ENCODE results near the gene CAP1. TPM values are rescaled to one million over a fixed set of nuclear protein-coding genes. Genes with fewer than 3 reads are reported as not detected.

Gene CAP1
- total RNA-seq, 2 donors from 2014 or later, result 315 to 409 TPM

GRCh38 chr1:40045182-40045581 is 4.7 kb downstream of the CAP1 start:
- no peak for TF ChIP-seq CTCF (IDR thresholded peaks at IDR 0.05)
- H3K9me3 ChIP-seq, result no peaks in the 10 kb centered on the region
- no peak for ATAC-seq (ENCODE audit: insufficient number of reproducible peaks, low FRiP score, low read depth)
- peak overlapping the region in 1 of 2 donors; percentile 44 for H3K27ac ChIP-seq
- H3K27me3 ChIP-seq (replicated peaks; ENCODE audit: insufficient read depth), result no peaks in the 10 kb centered on the region
- no peak for DNase-seq (ENCODE audit: low spot score)
- H3K4me1 ChIP-seq (ENCODE audit: control insufficient read depth in 1 of 2, low read depth in 2 of 2), result peaks cover 63 to 86% of the 10 kb centered on the region in 2 donors
- H3K36me3 ChIP-seq, result no peaks in the 10 kb centered on the region
- no peak overlapping the region for H3K4me3 ChIP-seq

GRCh38 chr1:40045766-40046165 is 5.2 kb downstream of the CAP1 start:
- TF ChIP-seq CTCF (IDR thresholded peaks at IDR 0.05), result no peak
- H3K27me3 ChIP-seq (replicated peaks; ENCODE audit: insufficient read depth), result no peaks in the 10 kb centered on the region
- H3K4me3 ChIP-seq, result no peak overlapping the region
- ATAC-seq (ENCODE audit: insufficient number of reproducible peaks, low FRiP score, low read depth), result no peak
- no peaks in the 10 kb centered on the region for H3K9me3 ChIP-seq
- no peak for DNase-seq (ENCODE audit: low spot score)
- H3K36me3 ChIP-seq, result no peaks in the 10 kb centered on the region
- H3K4me1 ChIP-seq (ENCODE audit: control insufficient read depth in 1 of 2, low read depth in 2 of 2), result peaks cover 67 to 92% of the 10 kb centered on the region in 2 donors
- peak overlapping the region in 1 of 2 donors; percentile 44 for H3K27ac ChIP-seq

GRCh38 chr1:40047276-40047675 is 6.7 kb downstream of the CAP1 start:
- TF ChIP-seq CTCF (IDR thresholded peaks at IDR 0.05), result no peak
- ATAC-seq (ENCODE audit: insufficient number of reproducible peaks, low FRiP score, low read depth) (no peak), DNase-seq (ENCODE audit: low spot score) (no peak)
- Histone ChIP-seq H3K36me3 (no peaks in the 10 kb centered on the region), H3K9me3 (no peaks in the 10 kb centered on the region), H3K4me1 (ENCODE audit: control insufficient read depth in 1 of 2, low read depth in 2 of 2) (peaks cover 74 to 98% of the 10 kb centered on the region in 2 donors), H3K27ac (peak overlapping the region; percentile 59 to 61), H3K4me3 (no peak overlapping the region), H3K27me3 (replicated peaks; ENCODE audit: insufficient read depth) (no peaks in the 10 kb centered on the region)

GRCh38 chr1:40047769-40048168 is 7.2 kb downstream of the CAP1 start:
- ATAC-seq (ENCODE audit: insufficient number of reproducible peaks, low FRiP score, low read depth) (no peak), DNase-seq (ENCODE audit: low spot score) (no peak)
- Histone ChIP-seq H3K4me3 (no peak overlapping the region), H3K36me3 (no peaks in the 10 kb centered on the region), H3K9me3 (no peaks in the 10 kb centered on the region), H3K27me3 (replicated peaks; ENCODE audit: insufficient read depth) (no peaks in the 10 kb centered on the region), H3K27ac (peak overlapping the region; percentile 59 to 61), H3K4me1 (ENCODE audit: control insufficient read depth in 1 of 2, low read depth in 2 of 2) (peaks cover 72 to 98% of the 10 kb centered on the region in 2 donors)
- no peak for TF ChIP-seq CTCF (IDR thresholded peaks at IDR 0.05)

GRCh38 chr1:40049725-40050124 is 9.2 kb downstream of the CAP1 start:
- no peak for ATAC-seq (ENCODE audit: insufficient number of reproducible peaks, low FRiP score, low read depth)
- H3K4me3 ChIP-seq, result peak overlapping the region; percentile 37

More at GRCh38 chr1:40049725-40050124, 9.2 kb downstream of the CAP1 start:
- DNase-seq (ENCODE audit: low spot score), result no peak
- H3K27me3 ChIP-seq (replicated peaks; ENCODE audit: insufficient read depth), result no peaks in the 10 kb centered on the region
- TF ChIP-seq CTCF (IDR thresholded peaks at IDR 0.05), result no peak
- H3K9me3 ChIP-seq, result no peaks in the 10 kb centered on the region
- H3K4me1 ChIP-seq (ENCODE audit: control insufficient read depth in 1 of 2, low read depth in 2 of 2), result peaks cover 69 to 88% of the 10 kb centered on the region in 2 donors
- peak overlapping the region; percentile 63 to 84 for H3K27ac ChIP-seq
- no peaks in the 10 kb centered on the region for H3K36me3 ChIP-seq
